MCF 10A (cell line): ENCODE measurements around the gene CD47. TPM values are rescaled to one million over a fixed set of nuclear protein-coding genes. Genes with fewer than 3 reads are reported as not detected.

Experiments used
- BruUV-seq: library from RNA; stranded (reverse); fragments of 400-500 nt; replicated peaks from 2 replicates; lab custom pipeline; 2021; lab: Mats Ljungman, UMichigan
- CTCF ChIA-PET: fragments of 300-600 bp; sonication (Branson Sonifier 250); formaldehyde crosslinking; extraction: SDS; loops from one replicate; lab custom pipeline; 2021; ENCODE audit warnings: antibody characterized with exemption, inconsistent platforms; lab: Yijun Ruan, JAX
- POLR2A ChIA-PET: fragments of 300-600, 350-650 bp; sonication (Branson Sonifier 250); formaldehyde crosslinking; extraction: SDS; loops from one replicate; lab custom pipeline; 2020; ENCODE audit warnings: antibody characterized with exemption, inconsistent platforms; lab: Yijun Ruan, JAX
- DNase-seq: peaks from one replicate; pipeline ENCODE4 v3.0.0-alpha.2; 2018; ENCODE audit not compliant: unreplicated experiment
- H3K27ac Mint-ChIP-seq: one replicate; pipeline ENCODE4 v1.8.0; 2022; ENCODE audit warnings: mild to moderate bottlenecking, low read depth, mixed read lengths; ENCODE audit not compliant: unreplicated experiment
- H3K27me3 Mint-ChIP-seq: one replicate; pipeline ENCODE4 v1.8.0; 2022; ENCODE audit warnings: mixed read lengths; ENCODE audit not compliant: insufficient read depth, unreplicated experiment
- H3K36me3 Mint-ChIP-seq: one replicate; pipeline ENCODE4 v1.8.0; 2022; ENCODE audit warnings: mild to moderate bottlenecking, moderate library complexity, mixed read lengths; ENCODE audit not compliant: insufficient read depth, unreplicated experiment
- H3K4me1 Mint-ChIP-seq: one replicate; pipeline ENCODE4 v1.8.0; 2022; ENCODE audit warnings: mixed read lengths; ENCODE audit not compliant: insufficient read depth, unreplicated experiment
- H3K4me3 Mint-ChIP-seq: one replicate; pipeline ENCODE4 v1.8.0; 2022; ENCODE audit warnings: mild to moderate bottlenecking, moderate library complexity, mixed read lengths; ENCODE audit not compliant: unreplicated experiment
- H3K9me3 Mint-ChIP-seq: one replicate; pipeline ENCODE4 v1.8.0; 2022; ENCODE audit warnings: mixed read lengths; ENCODE audit not compliant: unreplicated experiment
- CTCF ChIP-seq: fragments of 200-600 bp; IDR thresholded peaks from one replicate; pipeline ENCODE4 v1.8.0; 2022; ENCODE audit warnings: antibody characterized with exemption, mild to moderate bottlenecking; ENCODE audit not compliant: unreplicated experiment
- intact Hi-C: fragments of 100-400 bp; cut with micrococcal nuclease; formaldehyde crosslinking; loops from 2 replicates; pipeline ENCODE4 v1.14.1; 2022
- total RNA-seq: library from RNA; stranded (reverse); gene quantifications from 2 replicates; pipeline ENCODE4 v1.2.3, GENCODE V29; 2022

Gene CD47
- total RNA-seq, 1 experiment from 2014 or later: 28.5 TPM

- no peak for DNase-seq
- no TSS peak for BruUV-seq
- Mint-ChIP-seq H3K9me3 (no peaks in the 10 kb centered on the region), H3K4me1 (no peaks in the 10 kb centered on the region), H3K4me3 (no peak overlapping the region), H3K27me3 (no peaks in the 10 kb centered on the region), H3K27ac (no peak overlapping the region), H3K36me3 (no peaks in the 10 kb centered on the region)
- TF ChIP-seq CTCF: no peak
- intact Hi-C loops: no loop called here
- ChIA-PET POLR2A (no interaction called here), CTCF (interaction anchor here (0.6 kb wide), 1 partner anchor 35 kb away, joined by 3 read pairs; no protein-coding TSS in a partner anchor)
Observed at GRCh38 chr3:108098003-108098370, 7.2 kb upstream of the CD47 start.

- ChIA-PET POLR2A (no interaction called here), CTCF (interaction anchor here (0.6 kb wide), 1 partner anchor 35 kb away, joined by 3 read pairs; no protein-coding TSS in a partner anchor)
- DNase-seq: no peak
- no peak overlapping the region for H3K27ac Mint-ChIP-seq
- intact Hi-C loops: no loop called here
- H3K27me3 Mint-ChIP-seq: no peaks in the 10 kb centered on the region
- no peak for TF ChIP-seq CTCF
- no peaks in the 10 kb centered on the region for H3K9me3 Mint-ChIP-seq
- H3K36me3 Mint-ChIP-seq: no peaks in the 10 kb centered on the region
- no peaks in the 10 kb centered on the region for H3K4me1 Mint-ChIP-seq
- no peak overlapping the region for H3K4me3 Mint-ChIP-seq
- BruUV-seq: no TSS peak
Observed at GRCh38 chr3:108097322-108098002, 6.6 kb upstream of the CD47 start.

- DNase-seq: no peak
- Mint-ChIP-seq H3K36me3 (no peaks in the 10 kb centered on the region), H3K4me3 (no peak overlapping the region), H3K9me3 (no peaks in the 10 kb centered on the region), H3K27me3 (no peaks in the 10 kb centered on the region), H3K27ac (no peak overlapping the region), H3K4me1 (peaks cover 1% of the 10 kb centered on the region)
- intact Hi-C loops: no loop called here
- BruUV-seq: no TSS peak
- no peak for TF ChIP-seq CTCF
- POLR2A ChIA-PET: no interaction called here
- CTCF ChIA-PET: no interaction called here
Observed at GRCh38 chr3:108096532-108097321, 5.9 kb upstream of the CD47 start.

GRCh38 chr3:108093616-108094015 is 2.8 kb upstream of the CD47 start:
- no TSS peak for BruUV-seq
- Mint-ChIP-seq H3K4me1 (peaks cover 5% of the 10 kb centered on the region), H3K27ac (no peak overlapping the region), H3K9me3 (no peaks in the 10 kb centered on the region), H3K27me3 (no peaks in the 10 kb centered on the region), H3K4me3 (no peak overlapping the region), H3K36me3 (no peaks in the 10 kb centered on the region)
- intact Hi-C loops: no loop called here
- no peak for DNase-seq
- TF ChIP-seq CTCF: no peak
- ChIA-PET POLR2A (no interaction called here), CTCF (interaction anchor here (0.5 kb wide), 1 partner anchor 83 kb away, joined by 4 read pairs; no protein-coding TSS in a partner anchor)
